Measurements from ENCODE around the gene GDI1.

GRCh38 chrX:154398668-154399526 lies 38.1 kb upstream of the GDI1 start:
- TF ChIP-seq SRF (IDR thresholded peaks at IDR 0.05; ENCODE audit: low read depth in 2 of 2, low read length in 2 of 2): no peak
- no peak for TF ChIP-seq WRNIP1 (IDR thresholded peaks at IDR 0.05; ENCODE audit: borderline replicate concordance, low read depth, low read length)
- no peak for TF ChIP-seq REST (IDR thresholded peaks at IDR 0.05; ENCODE audit: low read depth, low read length)
- TF ChIP-seq POLR2AphosphoS5 (IDR thresholded peaks at IDR 0.05; ENCODE audit: low read length): peak; percentile 9; the same call in 1 of the 2 replicates
- peak; percentile 61; the same call in 1 of the 2 replicates for TF ChIP-seq CREB1 (IDR thresholded peaks at IDR 0.05; ENCODE audit: low read depth)
- TF ChIP-seq TARDBP (IDR thresholded peaks at IDR 0.05; ENCODE audit: borderline replicate concordance): no peak
- peak; percentile 71 to 78 (median 73) for TF ChIP-seq CTCF (IDR thresholded peaks at IDR 0.05 in 2 of 3, conservative IDR thresholded peaks at IDR 0.05 in 1 of 3; ENCODE audit: control insufficient read depth in 2 of 3, extremely low read depth in 1 of 3, insufficient read depth in 1 of 3, low read depth in 3 of 3, low read length in 3 of 3)
- no peak for TF ChIP-seq E2F8 (IDR thresholded peaks at IDR 0.05; ENCODE audit: low read depth, partially characterized antibody)
- no peak for TF ChIP-seq ATF2 (IDR thresholded peaks at IDR 0.05; ENCODE audit: low read length)
